Astrocyte (in vitro differentiated cells and primary cell): Measurements from ENCODE around the gene DSN1.

Experiments used
- EZH2 ChIP-seq: IDR thresholded peaks from 2 replicates; pipeline ENCODE4 v1.6.1; 2012; ENCODE audit warnings: mild to moderate bottlenecking, low read length, inconsistent platforms; ENCODE audit not compliant: insufficient read depth
- TF ChIP-seq, protein P1 (sequence below): IDR thresholded peaks from 2 replicates; pipeline ENCODE4 v1.5.1; 2011; ENCODE audit warnings: low read depth, mild to moderate bottlenecking, inconsistent platforms, low read length, moderate library complexity; ENCODE audit not compliant: insufficient read depth

DNA sequence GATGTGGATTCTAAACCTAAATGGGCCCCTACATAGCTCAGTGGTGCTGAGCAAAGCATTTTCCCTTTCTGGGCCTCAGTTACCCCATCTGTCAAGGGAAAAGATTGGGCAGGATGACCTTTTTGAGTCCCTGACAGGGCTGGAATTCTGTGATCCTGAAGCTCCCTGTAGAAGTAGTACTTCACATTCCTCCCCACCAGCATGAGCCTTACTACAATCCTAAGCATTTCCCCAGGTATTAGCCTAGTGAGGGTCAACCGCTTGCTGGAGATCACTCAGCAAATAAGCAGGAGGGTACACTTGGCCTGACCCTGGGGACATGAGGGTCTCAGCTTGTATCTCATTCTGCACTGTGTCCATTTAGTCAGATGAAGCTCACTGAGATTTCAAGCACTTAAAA is 41.1 kb downstream of the DSN1 start:
- TF ChIP-seq, protein P1, sequence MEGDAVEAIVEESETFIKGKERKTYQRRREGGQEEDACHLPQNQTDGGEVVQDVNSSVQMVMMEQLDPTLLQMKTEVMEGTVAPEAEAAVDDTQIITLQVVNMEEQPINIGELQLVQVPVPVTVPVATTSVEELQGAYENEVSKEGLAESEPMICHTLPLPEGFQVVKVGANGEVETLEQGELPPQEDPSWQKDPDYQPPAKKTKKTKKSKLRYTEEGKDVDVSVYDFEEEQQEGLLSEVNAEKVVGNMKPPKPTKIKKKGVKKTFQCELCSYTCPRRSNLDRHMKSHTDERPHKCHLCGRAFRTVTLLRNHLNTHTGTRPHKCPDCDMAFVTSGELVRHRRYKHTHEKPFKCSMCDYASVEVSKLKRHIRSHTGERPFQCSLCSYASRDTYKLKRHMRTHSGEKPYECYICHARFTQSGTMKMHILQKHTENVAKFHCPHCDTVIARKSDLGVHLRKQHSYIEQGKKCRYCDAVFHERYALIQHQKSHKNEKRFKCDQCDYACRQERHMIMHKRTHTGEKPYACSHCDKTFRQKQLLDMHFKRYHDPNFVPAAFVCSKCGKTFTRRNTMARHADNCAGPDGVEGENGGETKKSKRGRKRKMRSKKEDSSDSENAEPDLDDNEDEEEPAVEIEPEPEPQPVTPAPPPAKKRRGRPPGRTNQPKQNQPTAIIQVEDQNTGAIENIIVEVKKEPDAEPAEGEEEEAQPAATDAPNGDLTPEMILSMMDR, result no peak
- TF ChIP-seq EZH2, result no peak
